NCI-H1930 (cell line): ENCODE data around the gene ZNF644.
A peak's percentile ranks its signal among the peaks of the same experiment; 100 is the strongest.

Experiments
- DNase-seq, 2 experiments: peaks; one replicate each; lab custom pipeline; 2025; lab: John Stamatoyannopoulos, UW

Gene ZNF644

GRCh38 chr1:91020967-91021685, 709 bp downstream of the ZNF644 start:
- DNase-seq = peak; percentile 69 to 74

DNA sequence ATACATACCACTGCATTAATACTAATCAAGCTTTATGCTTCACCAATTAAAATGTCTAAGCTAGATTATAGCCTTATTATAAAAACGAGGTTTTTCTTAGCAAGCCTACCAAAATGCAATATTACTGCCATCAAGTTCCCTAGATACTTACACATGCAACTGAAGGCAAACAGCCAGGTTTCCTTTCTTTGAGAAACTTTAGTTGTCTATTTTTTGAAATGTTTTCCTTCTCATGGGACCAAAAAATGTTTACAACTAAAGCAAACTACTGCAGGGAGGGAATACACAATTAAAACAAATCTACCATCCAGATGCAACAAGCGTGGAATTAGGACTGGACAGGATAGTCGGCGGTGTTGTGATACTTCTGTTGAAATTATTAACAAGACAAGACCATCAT, 1.3 kb downstream of the ZNF644 start:
- DNase-seq = no peak

DNA sequence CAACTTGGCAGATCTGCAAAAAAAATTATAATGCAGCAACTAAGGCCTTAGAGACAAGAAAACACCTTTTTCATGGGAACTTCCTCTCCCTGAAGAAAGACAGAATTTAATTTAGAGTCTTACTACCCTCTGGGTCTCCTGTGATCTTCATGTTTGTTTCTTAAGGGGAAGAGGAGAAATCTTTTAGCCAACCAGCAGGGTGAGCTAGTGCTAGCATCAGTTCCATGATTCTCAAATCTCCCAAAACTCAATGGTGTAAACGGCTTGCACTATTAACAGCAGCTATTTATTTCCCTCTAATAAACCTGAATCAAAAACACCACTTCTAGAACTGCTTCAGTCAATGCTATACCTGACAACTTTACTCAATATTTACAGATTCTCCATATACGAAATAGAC, 3.8 kb downstream of the ZNF644 start:
- no peak for DNase-seq

- DNase-seq = no peak
Observed at GRCh38 chr1:91015794-91016550, 5.9 kb downstream of the ZNF644 start.

- DNase-seq = no peak
Observed at GRCh38 chr1:91015358-91015780, 6.5 kb downstream of the ZNF644 start.

GRCh38 chr1:91014475-91014874, 7.4 kb downstream of the ZNF644 start:
- no peak for DNase-seq

DNA sequence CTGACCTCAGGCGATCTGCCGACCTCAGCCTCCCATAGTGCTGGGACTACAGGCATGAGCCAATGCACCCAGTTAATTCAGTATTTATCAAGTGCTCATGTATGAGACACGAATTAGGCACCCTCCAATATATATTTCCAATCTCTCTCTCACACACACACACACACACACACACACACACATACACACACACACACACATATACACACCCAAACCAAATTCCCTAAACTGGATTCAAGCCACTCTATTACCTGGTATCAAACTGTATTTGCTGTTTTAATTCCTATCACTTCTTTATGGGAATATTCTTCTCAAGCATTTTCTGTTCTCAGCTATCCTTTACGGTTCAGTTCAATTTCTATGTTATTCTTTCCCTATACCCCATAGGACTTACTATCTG, 8.5 kb downstream of the ZNF644 start:
- no peak for DNase-seq

DNA sequence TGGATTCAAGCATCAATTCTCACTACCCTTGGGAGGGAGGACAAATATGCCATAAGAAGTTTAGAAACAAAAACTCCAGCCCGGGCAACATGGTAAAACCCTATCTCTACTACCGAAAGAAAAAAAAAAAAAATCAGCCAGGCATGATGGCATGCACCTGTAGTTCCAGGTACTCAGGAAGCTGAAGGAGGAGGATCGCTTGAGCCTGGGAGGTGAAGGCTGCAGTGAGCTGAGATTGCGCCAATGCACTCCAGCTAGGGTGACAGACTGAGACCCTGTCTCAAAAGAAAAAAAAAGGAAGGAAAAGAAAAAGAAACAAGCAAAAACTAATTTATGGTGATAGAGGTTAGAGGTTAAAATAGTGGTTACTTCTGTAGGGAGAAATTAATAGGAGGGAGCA, 9.6 kb downstream of the ZNF644 start:
- no peak for DNase-seq

GRCh38 chr1:91011726-91012125, 10.1 kb downstream of the ZNF644 start:
- no peak for DNase-seq

DNA sequence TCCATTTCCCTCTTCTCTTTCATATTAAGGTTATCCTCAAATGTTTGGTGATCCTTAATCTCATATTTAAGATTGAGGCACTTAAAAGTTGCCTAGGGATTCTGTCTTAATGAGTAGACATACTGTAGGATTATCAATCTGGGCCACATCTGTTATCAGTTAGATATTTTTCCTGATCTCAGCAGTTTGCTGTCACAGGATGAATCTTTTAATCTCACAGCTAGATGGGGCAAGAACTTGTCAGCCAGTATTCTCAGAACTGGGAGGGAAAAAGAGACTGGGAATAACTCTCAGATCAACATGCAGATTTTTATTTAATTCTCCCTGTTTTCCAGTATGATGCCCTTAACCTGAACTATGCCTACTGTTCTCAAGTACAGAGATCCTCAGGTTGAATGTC, 14.0 kb downstream of the ZNF644 start:
- no peak for DNase-seq

DNA sequence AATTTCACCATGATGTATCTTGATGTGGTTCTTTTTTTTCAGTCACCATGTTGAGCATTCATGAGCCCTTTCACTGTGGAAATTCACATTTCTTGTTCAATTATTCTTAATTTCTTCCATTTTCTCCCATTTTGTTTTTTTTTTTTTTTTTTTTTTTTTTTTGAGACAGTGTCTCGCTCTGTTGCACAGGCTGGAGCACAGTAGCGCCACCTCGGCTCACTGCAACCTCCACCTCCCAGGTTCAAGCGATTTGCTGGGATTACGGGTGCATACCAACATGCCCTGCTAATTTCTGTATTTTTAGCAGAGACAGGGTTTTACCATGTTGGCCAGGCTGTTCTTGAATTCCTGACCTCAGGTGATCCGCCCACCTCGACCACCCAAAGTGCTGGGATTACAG, 14.7 kb downstream of the ZNF644 start:
- no peak for DNase-seq

- no peak for DNase-seq
Observed at GRCh38 chr1:91006113-91006908, 15.5 kb downstream of the ZNF644 start.

DNA sequence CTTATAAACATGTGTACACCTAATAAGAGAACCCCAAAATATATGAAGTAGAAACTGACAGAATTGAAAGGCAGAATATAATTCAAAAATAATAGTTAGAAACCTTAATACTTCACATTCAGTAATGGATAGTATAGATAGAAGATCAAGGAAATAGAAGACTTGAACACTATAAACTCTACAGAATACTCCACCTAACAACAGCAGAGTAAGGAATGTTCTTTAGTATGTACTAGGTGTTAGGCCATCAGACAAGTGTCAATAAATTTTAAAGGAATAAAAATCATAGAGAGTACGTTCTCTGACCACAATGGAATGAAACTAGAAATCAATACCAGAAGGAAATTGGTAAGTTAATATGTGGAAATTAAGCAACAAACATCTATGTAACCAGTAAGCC, 16.6 kb downstream of the ZNF644 start:
- no peak for DNase-seq

DNA sequence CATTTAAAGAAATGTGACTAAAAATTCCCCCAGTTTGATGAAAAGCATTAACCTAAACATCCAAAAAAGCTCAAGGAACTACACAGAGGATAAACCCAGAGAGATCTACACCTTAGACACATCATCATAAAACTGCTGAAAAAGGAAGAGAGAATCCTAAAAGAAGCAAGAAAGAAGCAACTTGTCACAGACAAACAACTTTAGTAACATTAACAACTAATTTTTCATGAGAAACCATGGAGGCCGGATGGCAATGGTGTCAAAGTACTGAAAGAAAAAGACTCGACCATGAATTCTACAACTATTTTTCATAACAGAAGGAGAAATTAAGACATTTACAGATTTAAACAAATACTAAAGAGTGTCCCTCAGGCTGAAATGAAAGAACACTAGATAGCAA, 17.7 kb downstream of the ZNF644 start:
- DNase-seq = no peak

- DNase-seq = no peak
Observed at GRCh38 chr1:90996742-90997413, 25.0 kb downstream of the ZNF644 start.

- DNase-seq = no peak
Observed at GRCh38 chr1:90995311-90995894, 26.4 kb downstream of the ZNF644 start.

- no peak for DNase-seq
Observed at GRCh38 chr1:90994461-90994860, 27.4 kb downstream of the ZNF644 start.

- no peak for DNase-seq
Observed at GRCh38 chr1:90993245-90993644, 28.6 kb downstream of the ZNF644 start.

DNA sequence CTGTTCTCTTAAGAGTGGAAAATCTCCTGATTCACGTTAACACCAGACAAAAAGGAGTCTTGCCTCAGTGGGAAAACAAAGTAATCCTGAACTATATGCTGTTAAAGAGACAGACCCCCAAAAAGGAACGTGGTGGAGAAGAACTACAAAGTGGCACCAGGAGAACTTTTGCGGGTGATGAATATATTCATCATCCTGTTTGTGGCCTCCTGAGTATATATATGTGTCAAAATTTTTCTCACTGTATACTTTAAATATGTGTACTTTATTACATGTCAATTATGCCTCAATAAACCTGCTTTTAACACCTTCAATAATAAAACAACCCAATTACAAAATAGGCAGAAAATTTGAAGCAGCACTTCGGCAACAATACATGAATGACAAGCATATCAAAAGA, 31.1 kb downstream of the ZNF644 start:
- no peak for DNase-seq

- DNase-seq = no peak
Observed at GRCh38 chr1:90989990-90990389, 31.8 kb downstream of the ZNF644 start.

- DNase-seq = no peak
Observed at GRCh38 chr1:90989302-90989701, 32.5 kb downstream of the ZNF644 start.

- DNase-seq = no peak
Observed at GRCh38 chr1:90987841-90988240, 34.0 kb downstream of the ZNF644 start.
